Smooth muscle cell (in vitro differentiated cells): ENCODE results near the gene ADAM19. TPM values are rescaled to one million over a fixed set of nuclear protein-coding genes. Genes with fewer than 3 reads are reported as not detected.

ENCODE experiments used
- DNase-seq: peaks from one replicate; lab custom pipeline; 2025; ENCODE audit not compliant: unreplicated experiment; lab: John Stamatoyannopoulos, UW
- H2AFZ ChIP-seq: fragments of 200-600 bp; sonication (generic); 2 replicates; pipeline ENCODE4 v1.6.0; 2016; ENCODE audit warnings: antibody characterized with exemption, low read depth, mild to moderate bottlenecking
- H3F3A ChIP-seq: fragments of 200-600 bp; sonication (generic); 2 replicates; pipeline ENCODE4 v1.6.0; 2017; ENCODE audit warnings: antibody characterized with exemption, low read depth
- H3K27ac ChIP-seq: fragments of 200-600 bp; sonication (generic); 2 replicates; pipeline ENCODE4 v1.5.1; 2016; ENCODE audit warnings: low read depth, mild to moderate bottlenecking
- H3K27me3 ChIP-seq: fragments of 200-600 bp; sonication (generic); 2 replicates; pipeline ENCODE4 v1.6.1; 2016; ENCODE audit warnings: low read depth, mild to moderate bottlenecking
- H3K36me3 ChIP-seq: fragments of 200-600 bp; sonication (generic); 2 replicates; pipeline ENCODE4 v1.5.1; 2016; ENCODE audit warnings: low read depth
- H3K4me1 ChIP-seq: fragments of 200-600 bp; sonication (generic); 2 replicates; pipeline ENCODE4 v1.5.1; 2016; ENCODE audit warnings: low read depth
- H3K4me2 ChIP-seq: fragments of 200-600 bp; sonication (generic); 2 replicates; pipeline ENCODE4 v1.6.0; 2016; ENCODE audit warnings: mild to moderate bottlenecking
- H3K4me3 ChIP-seq: fragments of 200-600 bp; sonication (generic); 2 replicates; pipeline ENCODE4 v1.5.1; 2016; ENCODE audit warnings: mild to moderate bottlenecking
- H3K79me2 ChIP-seq: fragments of 200-600 bp; sonication (generic); 2 replicates; pipeline ENCODE4 v1.6.0; 2016; ENCODE audit warnings: low read depth, mild to moderate bottlenecking
- H3K9ac ChIP-seq: fragments of 200-600 bp; sonication (generic); 2 replicates; pipeline ENCODE4 v1.6.0; 2016; ENCODE audit warnings: low read depth
- H3K9me3 ChIP-seq: fragments of 200-600 bp; sonication (generic); replicated peaks from 2 replicates; pipeline ENCODE4 v1.5.1; 2016; ENCODE audit warnings: low read depth
- H4K20me1 ChIP-seq: fragments of 200-600 bp; sonication (generic); 2 replicates; pipeline ENCODE4 v1.6.0; 2016; ENCODE audit warnings: low read depth
- WGBS: methylation state at CpG from one replicate; pipeline ENCODE4 v1.1.7; 2016; ENCODE audit warnings: low lambda C conversion rate; 5-methylcytosine and 5-hydroxymethylcytosine counted together
- polyA plus RNA-seq: library from polyadenylated mRNA; unstranded; fragments of >200 nt; fragmentation: Nextera tagmentation; extraction: Ambion mirVana; gene quantifications from 2 replicates; pipeline ENCODE4 v1.2.1, GENCODE V29; 2016
- total RNA-seq: library from RNA; depleted of rRNA; stranded (reverse); fragments of >200 nt; gene quantifications from 2 replicates; pipeline ENCODE4 v1.2.3, GENCODE V29; 2014
- TF ChIP-seq, protein P1 (sequence below): fragments of 200-600 bp; sonication (generic); IDR thresholded peaks from 2 replicates; pipeline ENCODE4 v1.5.1; 2017; ENCODE audit warnings: borderline replicate concordance, mild to moderate bottlenecking, antibody characterized with exemption; ENCODE audit not compliant: insufficient read depth, poor library complexity, severe bottlenecking

ADAM19 gene
- total and polyA plus RNA-seq, 2 experiments from 2014 or later = 62.2 to 112 TPM

DNA sequence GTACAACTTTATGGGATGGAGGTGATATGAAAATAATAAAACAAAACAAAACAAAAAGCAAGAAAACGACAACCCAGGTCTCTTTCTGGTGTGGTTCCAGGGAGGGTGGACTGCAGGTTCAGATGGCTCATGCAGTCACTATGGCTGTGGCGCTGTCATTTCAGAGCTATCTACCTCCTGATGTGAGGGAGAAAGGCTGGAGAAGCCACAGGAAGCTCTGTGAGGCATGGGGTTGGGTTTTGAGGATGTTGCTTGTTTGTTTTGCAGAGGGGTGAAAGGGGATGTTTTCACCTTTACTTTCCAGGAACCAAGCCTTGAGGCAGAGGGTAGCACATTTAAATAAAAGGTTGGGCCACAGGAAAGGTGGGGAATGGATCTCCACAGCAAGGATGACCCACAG, 96.8 kb downstream of the ADAM19 start:
- no peaks in the 10 kb centered on the region for H3K79me2 ChIP-seq
- H3K4me1 ChIP-seq = no peaks in the 10 kb centered on the region
- no peak overlapping the region for H2AFZ ChIP-seq
- TF ChIP-seq, protein P1, sequence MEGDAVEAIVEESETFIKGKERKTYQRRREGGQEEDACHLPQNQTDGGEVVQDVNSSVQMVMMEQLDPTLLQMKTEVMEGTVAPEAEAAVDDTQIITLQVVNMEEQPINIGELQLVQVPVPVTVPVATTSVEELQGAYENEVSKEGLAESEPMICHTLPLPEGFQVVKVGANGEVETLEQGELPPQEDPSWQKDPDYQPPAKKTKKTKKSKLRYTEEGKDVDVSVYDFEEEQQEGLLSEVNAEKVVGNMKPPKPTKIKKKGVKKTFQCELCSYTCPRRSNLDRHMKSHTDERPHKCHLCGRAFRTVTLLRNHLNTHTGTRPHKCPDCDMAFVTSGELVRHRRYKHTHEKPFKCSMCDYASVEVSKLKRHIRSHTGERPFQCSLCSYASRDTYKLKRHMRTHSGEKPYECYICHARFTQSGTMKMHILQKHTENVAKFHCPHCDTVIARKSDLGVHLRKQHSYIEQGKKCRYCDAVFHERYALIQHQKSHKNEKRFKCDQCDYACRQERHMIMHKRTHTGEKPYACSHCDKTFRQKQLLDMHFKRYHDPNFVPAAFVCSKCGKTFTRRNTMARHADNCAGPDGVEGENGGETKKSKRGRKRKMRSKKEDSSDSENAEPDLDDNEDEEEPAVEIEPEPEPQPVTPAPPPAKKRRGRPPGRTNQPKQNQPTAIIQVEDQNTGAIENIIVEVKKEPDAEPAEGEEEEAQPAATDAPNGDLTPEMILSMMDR = no peak
- no peak for DNase-seq
- H3K9ac ChIP-seq = no peak overlapping the region
- no peak overlapping the region for H3K4me2 ChIP-seq
- H4K20me1 ChIP-seq = no peaks in the 10 kb centered on the region
- no peak overlapping the region for H3K4me3 ChIP-seq
- H3K27me3 ChIP-seq = no peaks in the 10 kb centered on the region
- no peaks in the 10 kb centered on the region for H3F3A ChIP-seq
- no peak overlapping the region for H3K27ac ChIP-seq
- peaks cover 9% of the 10 kb centered on the region for H3K36me3 ChIP-seq
- WGBS = 90% methylated on average over 2 of the region's 2 CpGs
- no peaks in the 10 kb centered on the region for H3K9me3 ChIP-seq

GRCh38 chr5:157477814-157478494, 97.6 kb downstream of the ADAM19 start:
- Histone ChIP-seq H3K9me3 (no peaks in the 10 kb centered on the region), H3K27ac (no peak overlapping the region), H3K4me2 (no peak overlapping the region), H3K36me3 (peaks cover 5% of the 10 kb centered on the region), H2AFZ (no peak overlapping the region), H3K4me1 (no peaks in the 10 kb centered on the region), H3F3A (no peaks in the 10 kb centered on the region), H3K9ac (no peak overlapping the region), H4K20me1 (no peaks in the 10 kb centered on the region), H3K4me3 (no peak overlapping the region), H3K79me2 (no peaks in the 10 kb centered on the region), H3K27me3 (no peaks in the 10 kb centered on the region)
- WGBS = 24% methylated on average over 5 of the region's 5 CpGs
- TF ChIP-seq, protein P1 = no peak
- DNase-seq = no peak

DNA sequence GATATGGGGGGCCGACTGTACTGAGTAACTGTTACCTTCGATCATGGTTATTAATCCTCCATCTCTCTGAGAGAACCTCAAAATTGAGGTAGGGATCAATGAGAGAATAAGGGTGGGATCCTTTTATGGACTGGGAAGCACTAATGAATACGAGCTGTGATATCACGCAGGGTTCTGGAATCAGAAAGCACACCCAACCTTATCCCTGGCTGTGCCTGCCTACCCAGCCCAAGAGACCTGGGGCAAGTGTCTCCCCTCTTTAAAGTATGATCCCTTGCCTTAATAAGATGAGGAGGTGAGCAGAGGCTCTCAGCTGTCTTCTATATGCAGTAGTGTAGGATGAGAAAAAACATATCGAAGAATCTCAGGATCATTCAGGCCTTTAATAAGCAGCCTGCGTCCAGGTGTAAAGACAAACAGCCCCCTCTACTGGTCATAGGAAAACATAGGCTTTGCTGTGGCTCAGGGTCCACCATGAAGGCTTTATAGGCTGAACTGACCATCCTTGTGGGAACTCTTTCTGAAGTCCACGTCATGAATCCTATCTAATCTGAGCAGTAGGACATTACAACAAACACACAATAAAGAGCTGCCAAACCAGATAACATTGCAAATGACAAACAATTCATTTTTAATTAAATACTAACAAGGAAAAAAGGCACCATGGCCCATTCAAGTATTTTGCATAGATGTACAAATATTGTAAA, 98.7 kb downstream of the ADAM19 start:
- WGBS = 67% methylated on average over 7 of the region's 7 CpGs
- no peak overlapping the region for H3K4me3 ChIP-seq
- peaks cover 2% of the 10 kb centered on the region for H3K36me3 ChIP-seq
- H4K20me1 ChIP-seq = no peaks in the 10 kb centered on the region
- no peak for DNase-seq
- H3K4me2 ChIP-seq = no peak overlapping the region
- H3F3A ChIP-seq = no peaks in the 10 kb centered on the region
- TF ChIP-seq, protein P1 = peak; percentile 85
- H3K79me2 ChIP-seq = no peaks in the 10 kb centered on the region
- no peak overlapping the region for H3K27ac ChIP-seq
- no peaks in the 10 kb centered on the region for H3K27me3 ChIP-seq
- no peak overlapping the region for H3K9ac ChIP-seq
- no peaks in the 10 kb centered on the region for H3K4me1 ChIP-seq
- no peak overlapping the region for H2AFZ ChIP-seq
- H3K9me3 ChIP-seq = no peaks in the 10 kb centered on the region

DNA sequence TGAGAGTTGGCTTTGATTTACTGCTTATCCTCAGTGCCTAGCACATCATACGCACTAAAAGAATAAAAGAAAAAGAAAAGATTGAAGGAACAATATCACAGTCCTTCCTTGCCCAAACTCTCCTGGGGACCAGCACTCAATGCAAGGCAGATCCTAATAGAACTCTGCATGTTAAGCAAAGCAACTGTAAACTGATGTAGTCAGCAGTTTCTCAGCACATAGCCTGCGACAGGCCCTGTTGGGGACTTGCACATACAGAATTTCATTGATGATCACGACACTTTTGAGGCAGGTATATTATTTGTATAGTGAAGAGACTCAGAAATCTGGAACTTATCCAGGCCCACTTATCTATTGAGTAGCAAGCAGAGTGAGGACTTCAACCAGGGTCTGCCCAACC, 100.1 kb downstream of the ADAM19 start:
- Histone ChIP-seq H3K9me3 (no peaks in the 10 kb centered on the region), H3K79me2 (no peaks in the 10 kb centered on the region), H3K4me2 (no peak overlapping the region), H3K4me3 (no peak overlapping the region), H2AFZ (no peak overlapping the region), H3K9ac (no peak overlapping the region), H3K27me3 (no peaks in the 10 kb centered on the region), H4K20me1 (no peaks in the 10 kb centered on the region), H3K36me3 (no peaks in the 10 kb centered on the region), H3F3A (peaks cover 4% of the 10 kb centered on the region), H3K4me1 (no peaks in the 10 kb centered on the region), H3K27ac (no peak overlapping the region)
- no peak for DNase-seq
- WGBS = 87% methylated on average over 3 of the region's 3 CpGs
- TF ChIP-seq, protein P1 = no peak
